Omental fat pad (tissue), 4 donors: ENCODE data around the gene DOK1. TPM values are rescaled to one million over a fixed set of nuclear protein-coding genes. Genes with fewer than 3 reads are reported as not detected.

Experiments used
- ATAC-seq: fragments of 150-250 bp; one replicate; pipeline ENCODE4 v1.9.1; 2016; ENCODE audit warnings: mild to moderate bottlenecking, moderate library complexity; ENCODE audit not compliant: low FRiP score
- DNase-seq: peaks from one replicate; pipeline ENCODE4 v3.0.0-alpha.2; 2019; ENCODE audit warnings: low spot score
- CTCF ChIP-seq, 3 donors: fragments of 450-650 bp; IDR thresholded peaks; one replicate each; pipeline ENCODE4 v1.5.1; 2016 to 2017; ENCODE audit warnings: antibody characterized with exemption in 3 of 3, mild to moderate bottlenecking in 3 of 3, moderate library complexity in 2 of 3
- total RNA-seq, 4 donors: library from RNA; depleted of rRNA; stranded (reverse); fragments of >200 nt; gene quantifications; one replicate each; pipeline ENCODE4 v1.1.0, GENCODE V29; 2016

DOK1 gene
- total RNA-seq, 4 donors from 2014 or later, result 16.0 to 39.4 (median 30.5) TPM

GRCh38 chr2:74515981-74516633 is 38.4 kb upstream of the DOK1 start:
- DNase-seq (no peak), ATAC-seq (no peak)

GRCh38 chr2:74516650-74517049 is 37.9 kb upstream of the DOK1 start:
- DNase-seq (no peak), ATAC-seq (no peak)
- TF ChIP-seq CTCF (IDR thresholded peaks at IDR 0.05), result no peak

More at GRCh38 chr2:74515981-74516633, 38.4 kb upstream of the DOK1 start:
- no peak for TF ChIP-seq CTCF (IDR thresholded peaks at IDR 0.05)

- DNase-seq (no peak), ATAC-seq (no peak)
- no peak for TF ChIP-seq CTCF (IDR thresholded peaks at IDR 0.05)
Measured at GRCh38 chr2:74522516-74522915, 32.0 kb upstream of the DOK1 start.

GRCh38 chr2:74524005-74524404 is 30.5 kb upstream of the DOK1 start:
- TF ChIP-seq CTCF (IDR thresholded peaks at IDR 0.05), result no peak
- DNase-seq, result no peak
- ATAC-seq, result no peak

- TF ChIP-seq CTCF (IDR thresholded peaks at IDR 0.05), result no peak
Measured at GRCh38 chr2:74524955-74525716, 29.4 kb upstream of the DOK1 start.

GRCh38 chr2:74525717-74526648 is 28.5 kb upstream of the DOK1 start, which contains the start of gene DQX1:
Gene DQX1, minus strand, starts transcription at chr2:74526231. Its CDS starts 502 bp downstream, at chr2:74525729.
- DNase-seq (no peak), ATAC-seq (no peak)
- TF ChIP-seq CTCF (IDR thresholded peaks at IDR 0.05), result no peak

More at GRCh38 chr2:74524955-74525716, 29.4 kb upstream of the DOK1 start:
- DNase-seq (no peak), ATAC-seq (no peak)
